HG03175 (cell line): ENCODE data around the gene KCTD6.

ENCODE experiments used
- ATAC-seq: cut with Tn5 transposase; IDR thresholded peaks from one replicate; pipeline ENCODE4 v1.9.1; 2021; ENCODE audit warnings: mild to moderate bottlenecking, moderate library complexity; ENCODE audit not compliant: unreplicated experiment

Gene KCTD6

GRCh38 chr3:58491506-58492402, at the start of gene KCTD6:
TSS of gene KCTD6 (plus strand) at chr3:58492096. CDS start at chr3:58498756, 6,660 bp downstream.
- ATAC-seq = peak; percentile 95

- ATAC-seq = no peak
Observed at GRCh38 chr3:58452176-58452575, 39.7 kb upstream of the KCTD6 start.

GRCh38 chr3:58459160-58459559, 32.7 kb upstream of the KCTD6 start:
- no peak for ATAC-seq

- ATAC-seq = no peak
Observed at GRCh38 chr3:58462829-58463180, 29.1 kb upstream of the KCTD6 start.

GRCh38 chr3:58463181-58463941, 28.5 kb upstream of the KCTD6 start:
- peak; percentile 73 for ATAC-seq

GRCh38 chr3:58463942-58464271, 28.0 kb upstream of the KCTD6 start:
- no peak for ATAC-seq

- ATAC-seq = no peak
Observed at GRCh38 chr3:58464866-58465265, 27.0 kb upstream of the KCTD6 start.

GRCh38 chr3:58466899-58467563, 24.9 kb upstream of the KCTD6 start:
- no peak for ATAC-seq

- ATAC-seq = no peak
Observed at GRCh38 chr3:58469096-58469495, 22.8 kb upstream of the KCTD6 start.

GRCh38 chr3:58470363-58471024, 21.4 kb upstream of the KCTD6 start:
- ATAC-seq = no peak

GRCh38 chr3:58471025-58471887, 20.6 kb upstream of the KCTD6 start:
- ATAC-seq = no peak

GRCh38 chr3:58473275-58473674, 18.6 kb upstream of the KCTD6 start:
- ATAC-seq = no peak

- ATAC-seq = no peak
Observed at GRCh38 chr3:58474348-58474911, 17.5 kb upstream of the KCTD6 start.

- ATAC-seq = no peak
Observed at GRCh38 chr3:58474967-58475578, 16.8 kb upstream of the KCTD6 start.

GRCh38 chr3:58478781-58479180, 13.1 kb upstream of the KCTD6 start:
- no peak for ATAC-seq

- no peak for ATAC-seq
Observed at GRCh38 chr3:58480309-58480708, 11.6 kb upstream of the KCTD6 start.

- no peak for ATAC-seq
Observed at GRCh38 chr3:58482917-58483636, 8.8 kb upstream of the KCTD6 start.

GRCh38 chr3:58484045-58484721, 7.7 kb upstream of the KCTD6 start:
- no peak for ATAC-seq
